Mesothelial cell of epicardium (in vitro differentiated cells): Measurements from ENCODE around the gene DOCK4. TPM values are rescaled to one million over a fixed set of nuclear protein-coding genes. Genes with fewer than 3 reads are reported as not detected.

Experiments used
- DNase-seq, 2 experiments: peaks; one replicate each; pipeline ENCODE4 v3.0.0; 2021; ENCODE audit warnings: low spot score in 2 of 2; ENCODE audit not compliant: unreplicated experiment in 2 of 2
- H3K27ac Mint-ChIP-seq: 2 replicates; pipeline ENCODE4 v1.8.0; 2021; ENCODE audit warnings: mixed read lengths
- H3K27me3 Mint-ChIP-seq: 2 replicates; pipeline ENCODE4 v1.8.0; 2021; ENCODE audit warnings: low read depth, mixed read lengths
- H3K36me3 Mint-ChIP-seq: 2 replicates; pipeline ENCODE4 v1.8.0; 2021; ENCODE audit warnings: mixed read lengths
- H3K4me1 Mint-ChIP-seq: 2 replicates; pipeline ENCODE4 v1.8.0; 2021; ENCODE audit warnings: mixed read lengths
- H3K4me3 Mint-ChIP-seq: 2 replicates; pipeline ENCODE4 v1.8.0; 2021; ENCODE audit warnings: mild to moderate bottlenecking, moderate library complexity, mixed read lengths
- H3K9me3 Mint-ChIP-seq: 2 replicates; pipeline ENCODE4 v1.8.0; 2021; ENCODE audit warnings: mixed read lengths
- total RNA-seq: library from RNA; stranded (reverse); gene quantifications from 3 replicates; pipeline ENCODE4 v1.2.1, GENCODE V29; 2021
- TF ChIP-seq, protein P1 (sequence below): fragments of 200-600 bp; sonication (generic); IDR thresholded peaks from one replicate; pipeline ENCODE4 v1.5.0; 2021; ENCODE audit warnings: antibody characterized with exemption; ENCODE audit not compliant: unreplicated experiment

Gene DOCK4
- total RNA-seq, 1 donor from 2014 or later: 27.7 TPM

GRCh38 chr7:112092306-112092705 lies 113.9 kb downstream of the DOCK4 start:
- Mint-ChIP-seq H3K4me1 (peaks cover 16% of the 10 kb centered on the region), H3K27me3 (no peaks in the 10 kb centered on the region), H3K9me3 (peaks cover 6% of the 10 kb centered on the region), H3K4me3 (no peak overlapping the region), H3K27ac (no peak overlapping the region), H3K36me3 (no peaks in the 10 kb centered on the region)
- DNase-seq: no peak
- TF ChIP-seq, protein P1, sequence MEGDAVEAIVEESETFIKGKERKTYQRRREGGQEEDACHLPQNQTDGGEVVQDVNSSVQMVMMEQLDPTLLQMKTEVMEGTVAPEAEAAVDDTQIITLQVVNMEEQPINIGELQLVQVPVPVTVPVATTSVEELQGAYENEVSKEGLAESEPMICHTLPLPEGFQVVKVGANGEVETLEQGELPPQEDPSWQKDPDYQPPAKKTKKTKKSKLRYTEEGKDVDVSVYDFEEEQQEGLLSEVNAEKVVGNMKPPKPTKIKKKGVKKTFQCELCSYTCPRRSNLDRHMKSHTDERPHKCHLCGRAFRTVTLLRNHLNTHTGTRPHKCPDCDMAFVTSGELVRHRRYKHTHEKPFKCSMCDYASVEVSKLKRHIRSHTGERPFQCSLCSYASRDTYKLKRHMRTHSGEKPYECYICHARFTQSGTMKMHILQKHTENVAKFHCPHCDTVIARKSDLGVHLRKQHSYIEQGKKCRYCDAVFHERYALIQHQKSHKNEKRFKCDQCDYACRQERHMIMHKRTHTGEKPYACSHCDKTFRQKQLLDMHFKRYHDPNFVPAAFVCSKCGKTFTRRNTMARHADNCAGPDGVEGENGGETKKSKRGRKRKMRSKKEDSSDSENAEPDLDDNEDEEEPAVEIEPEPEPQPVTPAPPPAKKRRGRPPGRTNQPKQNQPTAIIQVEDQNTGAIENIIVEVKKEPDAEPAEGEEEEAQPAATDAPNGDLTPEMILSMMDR: no peak

GRCh38 chr7:112091768-112092167 lies 114.4 kb downstream of the DOCK4 start:
- peaks cover 18% of the 10 kb centered on the region for H3K4me1 Mint-ChIP-seq

DNA sequence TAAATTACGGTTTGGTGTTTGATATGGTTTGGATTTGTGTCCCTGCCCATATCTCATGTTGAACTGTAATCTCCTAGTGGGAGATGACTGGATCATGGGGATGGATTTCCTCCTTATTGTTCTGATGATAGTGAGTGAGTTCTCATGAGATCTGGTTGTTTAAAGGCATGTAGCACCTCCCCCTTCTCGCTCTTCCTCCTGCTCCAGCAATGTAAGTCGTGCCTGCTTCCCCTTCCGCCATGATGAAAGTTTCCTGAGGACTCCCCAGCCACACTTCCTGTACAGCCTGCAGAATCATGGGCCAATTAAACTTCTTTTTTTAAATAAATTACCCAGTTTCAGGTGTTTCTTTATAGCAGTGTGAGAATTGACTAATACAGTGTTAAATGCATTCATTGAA lies 116.6 kb downstream of the DOCK4 start:
- Mint-ChIP-seq H3K4me1 (peaks cover 25% of the 10 kb centered on the region), H3K27me3 (no peaks in the 10 kb centered on the region), H3K9me3 (peaks cover under 1% of the 10 kb centered on the region), H3K4me3 (no peak overlapping the region), H3K27ac (no peak overlapping the region), H3K36me3 (no peaks in the 10 kb centered on the region)
- DNase-seq: no peak
- TF ChIP-seq, protein P1: no peak

More at GRCh38 chr7:112091768-112092167, 114.4 kb downstream of the DOCK4 start:
- Mint-ChIP-seq H3K27ac (no peak overlapping the region), H3K27me3 (no peaks in the 10 kb centered on the region), H3K9me3 (peaks cover 6% of the 10 kb centered on the region), H3K36me3 (no peaks in the 10 kb centered on the region), H3K4me3 (no peak overlapping the region)
- DNase-seq: no peak
- TF ChIP-seq, protein P1: no peak

GRCh38 chr7:112088484-112089016 lies 117.6 kb downstream of the DOCK4 start:
- TF ChIP-seq, protein P1: no peak
- no peaks in the 10 kb centered on the region for H3K27me3 Mint-ChIP-seq
- no peaks in the 10 kb centered on the region for H3K36me3 Mint-ChIP-seq
- no peak overlapping the region for H3K27ac Mint-ChIP-seq
- H3K9me3 Mint-ChIP-seq: no peaks in the 10 kb centered on the region
- H3K4me3 Mint-ChIP-seq: no peak overlapping the region
- no peak for DNase-seq
- peaks cover 26% of the 10 kb centered on the region for H3K4me1 Mint-ChIP-seq

GRCh38 chr7:112086496-112087254 lies 119.5 kb downstream of the DOCK4 start:
- H3K27ac Mint-ChIP-seq: no peak overlapping the region
- TF ChIP-seq, protein P1: no peak
- no peak for DNase-seq
- no peaks in the 10 kb centered on the region for H3K27me3 Mint-ChIP-seq
- H3K4me1 Mint-ChIP-seq: peaks cover 16% of the 10 kb centered on the region
- no peaks in the 10 kb centered on the region for H3K36me3 Mint-ChIP-seq
- no peaks in the 10 kb centered on the region for H3K9me3 Mint-ChIP-seq
- no peak overlapping the region for H3K4me3 Mint-ChIP-seq
